ENCODE results near the gene LGMN.
"Not testable (repeated sequence)": the region's sequence is repeated elsewhere in the genome, so short reads cannot be mapped to it uniquely, and the experiment has no call there.

The LGMN gene

DNA sequence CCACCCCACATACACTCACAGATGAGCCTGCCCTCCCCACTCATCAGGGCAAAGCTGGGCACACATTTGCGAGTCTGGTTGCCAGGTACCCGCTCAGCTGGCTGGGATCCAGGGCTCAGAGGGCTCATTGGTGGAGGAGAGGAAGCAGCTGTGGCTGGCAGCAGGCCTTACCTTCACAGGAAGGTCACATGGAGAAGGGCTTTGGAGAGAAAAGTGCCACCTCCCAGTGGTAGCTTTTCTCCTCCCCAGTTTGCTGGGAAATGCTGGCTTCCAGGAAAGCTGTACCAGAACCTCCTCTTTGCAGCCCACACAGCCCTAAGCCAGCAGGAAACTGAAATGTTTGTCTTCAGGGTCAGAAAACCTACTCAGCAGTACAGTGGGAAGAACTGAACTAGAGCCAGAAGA is 55.6 kb downstream of the LGMN start:
- peak; percentile 100 for DNase-seq

DNA sequence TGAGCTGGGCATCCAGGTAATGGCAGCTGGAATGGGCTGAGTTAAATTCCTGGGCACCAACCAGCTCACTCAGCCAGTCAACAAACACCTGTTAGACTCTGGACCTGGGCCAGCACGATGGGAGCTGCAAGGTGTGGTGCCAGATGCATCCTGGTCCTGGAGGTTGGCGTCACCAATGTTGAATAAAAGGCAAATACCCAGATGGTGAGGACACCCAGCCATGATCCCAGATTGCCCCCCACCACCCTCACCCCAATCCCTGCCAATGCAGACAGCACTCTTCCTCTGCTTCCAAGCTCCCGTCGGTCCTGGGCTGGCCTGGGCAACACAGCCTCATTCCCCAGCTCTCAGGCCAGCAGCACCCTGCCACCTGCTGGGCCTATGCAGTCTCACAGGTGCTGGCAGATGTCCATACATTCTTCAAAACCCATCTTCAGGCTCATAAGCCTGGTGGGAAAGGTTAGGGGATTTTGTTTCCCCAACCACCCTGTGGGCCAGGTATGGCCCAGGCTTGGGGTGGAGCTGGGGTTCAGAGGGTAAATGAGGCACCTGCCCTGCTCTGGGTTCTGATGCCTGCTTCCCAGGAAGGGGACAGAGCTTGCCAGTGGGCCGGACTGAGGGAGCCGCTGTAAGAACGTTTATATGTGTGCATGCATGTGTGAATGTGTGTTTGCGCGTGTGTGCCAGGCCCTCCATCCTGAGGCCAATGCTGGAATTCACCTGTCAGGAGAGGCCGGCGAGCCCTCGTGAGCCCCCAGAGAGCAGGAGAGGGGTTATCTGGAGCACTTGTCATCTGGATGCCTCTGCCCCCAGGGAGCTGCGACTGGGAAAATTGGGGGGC is 58.0 kb downstream of the LGMN start:
- peak; percentile 88 for DNase-seq

DNA sequence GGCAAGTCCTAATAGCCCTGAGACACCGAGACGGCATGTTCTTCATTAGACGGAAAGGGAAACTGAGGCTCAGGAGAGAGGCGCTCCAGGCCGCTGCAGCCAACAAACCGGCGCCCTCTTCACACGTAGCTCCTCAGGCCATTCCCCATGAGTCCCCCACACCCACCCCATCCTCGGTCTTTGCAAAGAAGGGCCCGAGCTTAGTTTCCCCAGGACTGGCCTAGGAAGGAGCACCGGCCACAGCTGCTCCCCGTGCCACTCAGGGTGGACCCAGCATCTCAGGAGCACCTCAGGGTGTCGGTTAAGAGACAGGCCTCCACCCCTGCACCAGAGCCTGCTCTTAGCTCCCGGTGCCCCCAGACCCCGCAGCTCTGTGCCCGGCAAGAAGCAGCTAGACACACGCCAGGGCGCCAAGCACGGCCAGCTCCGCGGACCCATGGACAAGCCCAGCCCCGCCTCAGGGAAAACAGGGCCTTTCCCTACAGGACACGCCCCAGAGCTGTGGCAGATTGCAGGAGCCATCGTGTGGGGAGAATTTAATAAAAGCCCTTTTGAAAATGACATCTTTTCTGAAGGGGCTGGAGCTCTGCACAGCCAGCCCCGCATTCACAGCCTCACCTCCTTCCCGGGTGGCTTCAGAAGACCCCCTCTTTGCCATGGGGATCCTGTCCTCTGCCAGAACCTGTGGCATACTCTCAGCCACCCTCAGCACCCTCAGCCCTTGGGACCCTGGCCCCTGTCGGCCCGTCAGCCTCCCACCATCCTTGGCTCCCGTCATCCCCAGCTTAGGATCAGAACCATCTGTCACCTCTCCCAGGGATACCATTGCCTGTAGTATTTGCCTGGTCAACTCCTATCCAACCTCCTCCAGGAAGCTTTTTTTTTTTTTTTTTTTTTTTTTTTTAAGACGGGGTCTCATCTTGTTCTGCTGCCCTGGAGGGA is 59.7 kb downstream of the LGMN start:
- peak; percentile 44 for DNase-seq

- peak; percentile 97 for DNase-seq
Observed at GRCh38 chr14:92687681-92688433, 60.6 kb downstream of the LGMN start.

DNA sequence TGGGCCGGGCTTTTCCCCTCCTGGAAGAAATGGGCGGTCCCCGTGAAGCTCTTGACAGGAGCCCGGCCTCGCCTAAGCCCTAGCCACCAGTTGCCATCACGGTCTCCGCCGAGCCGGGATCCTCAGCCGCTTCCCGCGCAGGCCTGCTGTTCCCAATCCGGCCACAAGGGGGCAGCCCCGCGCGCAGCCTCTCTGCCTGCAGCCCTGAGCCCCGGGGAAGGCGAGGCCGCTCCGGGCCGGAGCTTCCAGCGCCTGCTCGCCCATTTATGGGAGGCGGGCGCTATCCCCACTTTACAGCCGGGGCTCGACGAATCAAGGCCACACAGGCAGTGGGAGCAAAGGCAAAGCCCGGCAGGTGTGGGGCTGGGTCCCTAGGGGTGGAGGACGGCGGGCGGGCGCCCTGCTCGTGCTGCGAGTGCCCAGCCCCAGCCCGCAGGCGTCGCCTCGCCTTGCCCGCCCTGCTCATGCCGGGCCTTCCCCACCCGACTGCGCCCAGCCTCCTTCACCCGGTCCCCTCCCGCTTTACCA is 61.5 kb downstream of the LGMN start:
- peak; percentile 87 for DNase-seq

- DNase-seq, result no peak
Observed at GRCh38 chr14:92686411-92686899, 62.0 kb downstream of the LGMN start.

DNA sequence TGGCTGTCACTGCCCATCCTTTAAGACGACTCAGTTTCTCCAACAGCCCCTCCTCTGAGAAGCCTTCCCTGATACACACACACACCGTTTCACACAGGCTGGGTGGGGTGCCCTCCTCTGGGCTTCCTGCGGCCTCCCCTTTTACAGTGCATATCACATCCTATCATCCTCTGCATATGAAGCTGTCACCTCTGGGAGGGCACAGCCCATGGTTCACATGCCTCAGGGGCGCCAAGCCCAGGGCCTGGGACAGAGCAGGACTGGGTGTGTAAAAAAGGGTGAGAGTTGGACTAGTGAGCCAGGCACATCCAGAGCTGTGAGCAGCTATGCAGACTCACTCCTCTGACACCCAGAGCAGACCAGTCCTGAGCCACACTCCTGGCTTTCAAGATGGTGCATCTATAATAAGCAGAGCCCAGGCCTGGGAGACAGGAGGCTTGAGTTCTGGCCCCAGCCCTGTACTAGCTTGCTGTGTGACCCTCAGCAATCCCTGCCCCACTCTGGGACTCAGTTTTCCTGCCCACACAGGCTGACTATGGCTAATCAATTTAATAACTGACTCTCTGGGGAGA is 62.6 kb downstream of the LGMN start:
- no peak for DNase-seq

- no peak for DNase-seq
Observed at GRCh38 chr14:92684801-92685560, 63.4 kb downstream of the LGMN start.

- DNase-seq, result no peak
Observed at GRCh38 chr14:92683041-92683440, 65.4 kb downstream of the LGMN start.

DNA sequence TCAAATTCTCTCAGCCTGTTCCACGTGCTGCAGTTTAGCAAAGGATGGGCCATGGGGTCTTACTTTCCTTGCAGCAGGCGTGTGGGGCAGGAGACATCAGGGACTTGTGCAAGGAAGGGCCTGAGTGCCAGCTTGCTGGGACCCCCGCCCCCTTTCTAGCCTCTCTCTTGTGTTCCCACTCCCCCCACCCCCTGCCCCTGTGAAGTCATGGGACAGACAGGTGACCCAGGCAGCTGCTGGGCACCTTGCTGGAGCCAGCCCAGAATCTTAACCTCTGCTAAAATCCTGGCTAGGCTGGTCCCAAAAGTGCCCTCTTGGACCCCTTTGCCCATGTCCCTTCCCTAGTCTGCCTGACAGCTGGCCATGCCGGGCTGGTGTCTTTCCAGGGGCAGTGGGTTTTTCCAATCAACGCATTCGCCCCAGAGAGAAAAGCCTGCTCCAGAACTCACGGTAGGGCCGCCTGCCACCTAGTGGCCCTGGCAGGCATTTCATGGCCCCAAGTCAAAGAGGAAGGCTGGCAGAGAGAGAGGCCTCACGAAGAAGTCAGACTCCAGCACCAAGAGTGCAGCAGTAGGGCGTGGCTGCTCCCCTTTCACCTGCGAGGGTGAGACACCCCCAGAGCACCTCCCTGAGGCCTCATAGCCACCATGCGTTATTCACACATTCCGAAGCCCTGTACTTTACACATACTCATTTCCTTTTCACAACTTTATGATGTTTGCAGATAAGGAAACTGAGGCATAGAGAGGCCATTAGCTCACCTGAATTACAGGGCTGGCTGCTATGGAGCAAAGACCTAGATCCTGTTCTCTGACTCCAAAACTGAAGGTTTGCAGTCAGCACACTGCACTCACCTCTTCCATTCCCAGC is 67.4 kb downstream of the LGMN start:
- DNase-seq, result peak; percentile 34

DNA sequence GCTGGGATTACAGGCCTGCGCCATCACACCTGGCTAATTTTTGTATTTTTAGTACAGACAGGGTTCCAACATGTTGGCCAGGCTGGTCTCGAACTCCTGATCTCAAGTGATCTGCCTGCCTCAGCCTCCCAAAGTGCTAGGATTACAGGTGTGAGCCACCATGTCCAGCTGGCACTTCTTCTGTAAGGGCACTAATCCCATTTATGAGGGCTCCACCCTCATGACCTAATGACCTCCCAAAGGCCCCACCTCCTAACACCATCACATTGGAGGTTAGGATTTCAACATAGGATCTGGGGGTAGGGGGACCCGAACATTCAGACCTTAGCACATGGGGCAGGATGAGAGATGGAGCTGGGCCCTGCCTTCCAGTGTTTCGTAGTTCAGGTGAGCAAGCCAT is 68.1 kb downstream of the LGMN start:
- DNase-seq, result not testable (repeated sequence)

GRCh38 chr14:92679246-92679645 is 69.2 kb downstream of the LGMN start:
- no peak for DNase-seq

- DNase-seq, result no peak
Observed at GRCh38 chr14:92678766-92679165, 69.7 kb downstream of the LGMN start.

- DNase-seq, result no peak
Observed at GRCh38 chr14:92677955-92678354, 70.5 kb downstream of the LGMN start.

- DNase-seq, result no peak
Observed at GRCh38 chr14:92677087-92677668, 71.2 kb downstream of the LGMN start.

- no peak for DNase-seq
Observed at GRCh38 chr14:92676403-92677086, 71.9 kb downstream of the LGMN start.

DNA sequence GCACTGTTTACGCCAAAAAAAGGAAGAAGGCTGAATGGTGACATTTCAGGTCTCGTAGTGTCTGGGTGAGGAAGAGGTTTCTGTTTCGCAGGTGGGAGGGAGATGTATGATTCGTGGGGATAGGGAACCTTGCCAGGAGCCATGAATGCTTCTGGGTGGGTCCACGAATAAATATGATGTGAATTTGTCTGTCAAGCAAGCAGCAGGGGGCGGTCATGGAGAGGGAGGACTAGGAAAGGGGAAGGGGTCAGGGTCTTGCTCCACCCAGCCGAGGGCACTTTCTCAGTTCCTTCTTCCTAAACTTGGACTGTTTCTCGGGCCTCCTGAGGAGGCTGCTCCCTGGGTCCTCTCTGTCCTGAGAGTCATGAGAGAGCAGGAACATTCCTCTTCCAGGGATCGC is 72.5 kb downstream of the LGMN start:
- DNase-seq, result no peak

- no peak for DNase-seq
Observed at GRCh38 chr14:92675421-92675820, 73.0 kb downstream of the LGMN start.

DNA sequence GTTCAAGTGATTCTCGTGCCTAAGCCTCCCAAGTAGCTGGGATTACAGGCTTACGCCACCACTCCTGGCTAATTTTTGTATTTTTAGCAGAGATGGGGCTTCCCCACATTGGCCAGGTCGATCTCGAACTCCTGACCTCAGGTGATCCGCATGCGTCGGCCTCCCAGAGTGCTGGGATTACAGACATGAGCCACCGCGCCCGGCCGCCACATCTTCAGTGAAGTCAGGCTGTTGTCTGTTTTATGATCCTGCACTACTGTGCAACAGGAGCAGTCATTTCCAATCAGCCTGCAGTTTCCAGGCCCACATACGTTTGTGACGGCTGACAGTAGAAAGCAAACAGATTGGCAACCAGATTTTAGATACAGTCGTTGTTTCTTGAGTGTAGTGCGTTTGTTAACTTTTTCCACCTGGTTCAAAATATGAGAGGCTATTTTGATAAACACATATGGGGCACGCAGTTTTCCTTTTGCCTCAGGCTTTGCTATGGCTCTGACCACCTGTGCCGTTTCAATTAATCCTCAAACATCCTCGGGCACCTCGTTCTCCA is 74.8 kb downstream of the LGMN start:
- DNase-seq, result no peak
